GF-D8 (cell line): Measurements from ENCODE around the gene AMELX.

ENCODE experiments used
- DNase-seq: peaks from one replicate; lab custom pipeline; 2025; lab: John Stamatoyannopoulos, UW

The AMELX gene

GRCh38 chrX:11309220-11309619 lies 16.0 kb downstream of the AMELX start:
- DNase-seq = no peak

- DNase-seq = no peak
Observed at GRCh38 chrX:11311706-11312105, 18.5 kb downstream of the AMELX start.

GRCh38 chrX:11319806-11320520 lies 26.8 kb downstream of the AMELX start:
- DNase-seq = no peak

GRCh38 chrX:11321986-11322385 lies 28.8 kb downstream of the AMELX start:
- DNase-seq = no peak

- DNase-seq = no peak
Observed at GRCh38 chrX:11328134-11328533, 34.9 kb downstream of the AMELX start.

GRCh38 chrX:11329021-11329420 lies 35.8 kb downstream of the AMELX start:
- no peak for DNase-seq

GRCh38 chrX:11331788-11332187 lies 38.6 kb downstream of the AMELX start:
- DNase-seq = no peak

- no peak for DNase-seq
Observed at GRCh38 chrX:11334165-11334564, 41.0 kb downstream of the AMELX start.

GRCh38 chrX:11336201-11336600 lies 43.0 kb downstream of the AMELX start:
- DNase-seq = no peak

GRCh38 chrX:11337292-11338009 lies 44.2 kb downstream of the AMELX start:
- no peak for DNase-seq

GRCh38 chrX:11341274-11342201 lies 48.3 kb downstream of the AMELX start:
- DNase-seq = peak; percentile 13

- no peak for DNase-seq
Observed at GRCh38 chrX:11342673-11343072, 49.5 kb downstream of the AMELX start.

- no peak for DNase-seq
Observed at GRCh38 chrX:11346121-11346682, 53.0 kb downstream of the AMELX start.

- DNase-seq = no peak
Observed at GRCh38 chrX:11347300-11347699, 54.1 kb downstream of the AMELX start.

GRCh38 chrX:11349020-11349419 lies 55.8 kb downstream of the AMELX start:
- no peak for DNase-seq

GRCh38 chrX:11349661-11350337 lies 56.6 kb downstream of the AMELX start:
- no peak for DNase-seq
